Fibroblast of skin of left quadriceps (primary cell): Measurements from ENCODE around the gene UTP3.
"Not testable (repeated sequence)": the region's sequence is repeated elsewhere in the genome, so short reads cannot be mapped to it uniquely, and the experiment has no call there.

Experiments
- DNase-seq, 2 experiments: peaks; one replicate each; pipeline ENCODE4 v3.0.0-alpha.2; 2013; ENCODE audit warnings: low read depth in 2 of 2

The UTP3 gene

GRCh38 chr4:70687392-70687791, 940 bp upstream of the UTP3 start:
- DNase-seq = no peak

DNA sequence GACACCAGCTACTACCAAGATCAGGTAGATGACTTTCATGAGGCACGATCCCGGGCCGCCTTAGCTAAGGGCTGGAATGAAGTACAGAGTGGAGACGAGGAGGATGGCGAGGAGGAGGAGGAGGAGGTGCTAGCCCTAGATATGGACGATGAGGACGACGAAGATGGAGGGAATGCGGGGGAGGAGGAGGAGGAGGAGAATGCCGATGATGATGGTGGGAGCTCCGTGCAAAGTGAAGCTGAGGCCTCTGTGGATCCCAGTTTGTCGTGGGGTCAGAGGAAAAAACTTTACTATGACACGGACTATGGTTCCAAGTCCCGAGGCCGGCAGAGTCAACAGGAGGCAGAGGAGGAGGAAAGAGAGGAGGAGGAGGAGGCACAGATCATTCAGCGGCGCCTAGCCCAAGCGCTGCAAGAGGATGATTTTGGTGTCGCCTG, 481 bp downstream of the UTP3 start:
- DNase-seq = no peak

DNA sequence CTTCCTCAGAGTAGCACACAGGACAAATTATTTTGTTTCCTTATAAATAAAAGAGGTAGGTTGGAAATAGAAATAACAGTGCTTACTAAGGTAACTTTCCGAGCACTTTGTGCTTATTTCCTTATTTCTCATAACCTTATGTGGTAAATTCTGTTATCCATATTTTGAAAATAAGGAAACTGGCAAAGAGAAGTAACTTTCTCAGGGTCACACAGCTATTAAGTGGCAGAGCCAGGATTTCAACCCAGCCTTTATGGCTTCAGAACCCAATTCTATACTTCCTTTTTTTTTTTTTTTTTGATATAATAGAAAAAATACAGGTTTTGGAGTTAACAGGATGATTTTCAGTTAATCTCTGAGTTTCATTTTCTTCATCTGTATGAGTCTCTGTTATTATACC, 3.3 kb downstream of the UTP3 start:
- no peak for DNase-seq

- DNase-seq = not testable (repeated sequence)
Observed at GRCh38 chr4:70694633-70695032, 6.3 kb downstream of the UTP3 start.

DNA sequence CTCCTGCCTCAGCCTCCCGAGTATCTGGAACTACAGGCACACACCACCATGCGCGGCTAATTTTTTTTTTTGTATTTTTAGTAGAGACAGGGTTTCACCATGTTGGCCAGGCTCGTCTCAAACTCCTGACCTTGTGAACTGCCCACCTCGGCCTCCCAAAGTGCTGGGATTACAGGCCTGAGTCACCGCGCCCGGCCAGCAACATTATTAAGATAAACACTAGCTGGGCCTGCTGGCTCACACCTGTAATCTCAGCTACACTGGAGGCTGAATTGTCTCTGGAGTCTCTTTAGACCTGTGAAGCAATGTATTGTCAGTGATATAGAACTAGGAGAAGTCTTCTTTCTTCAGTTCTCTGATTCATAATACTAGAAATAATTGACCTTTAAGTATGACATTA, 10.1 kb downstream of the UTP3 start:
- DNase-seq = not testable (repeated sequence)

GRCh38 chr4:70700712-70701111, 12.4 kb downstream of the UTP3 start:
- DNase-seq = no peak

- no peak for DNase-seq
Observed at GRCh38 chr4:70701271-70701670, 12.9 kb downstream of the UTP3 start.

DNA sequence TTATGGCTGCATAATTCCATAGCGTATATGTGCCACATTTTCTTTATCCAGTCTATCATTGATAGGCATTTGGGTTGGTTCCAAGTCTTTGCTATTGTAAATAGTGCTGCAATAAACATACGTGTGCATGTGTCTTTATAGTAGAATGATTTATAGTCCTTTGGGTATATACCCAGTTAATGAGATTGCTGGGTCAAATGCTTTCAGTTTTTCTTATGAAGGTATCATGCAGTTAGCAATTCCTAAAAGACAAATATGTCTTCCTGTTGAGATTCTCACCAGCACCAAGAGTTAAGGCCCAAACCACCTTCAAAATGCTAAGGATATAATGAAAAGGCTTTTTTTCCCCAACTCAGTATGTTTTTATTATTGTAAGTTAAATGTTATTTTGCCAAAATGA, 14.3 kb downstream of the UTP3 start:
- not testable (repeated sequence) for DNase-seq

GRCh38 chr4:70703619-70704214, 15.4 kb downstream of the UTP3 start:
- no peak for DNase-seq

DNA sequence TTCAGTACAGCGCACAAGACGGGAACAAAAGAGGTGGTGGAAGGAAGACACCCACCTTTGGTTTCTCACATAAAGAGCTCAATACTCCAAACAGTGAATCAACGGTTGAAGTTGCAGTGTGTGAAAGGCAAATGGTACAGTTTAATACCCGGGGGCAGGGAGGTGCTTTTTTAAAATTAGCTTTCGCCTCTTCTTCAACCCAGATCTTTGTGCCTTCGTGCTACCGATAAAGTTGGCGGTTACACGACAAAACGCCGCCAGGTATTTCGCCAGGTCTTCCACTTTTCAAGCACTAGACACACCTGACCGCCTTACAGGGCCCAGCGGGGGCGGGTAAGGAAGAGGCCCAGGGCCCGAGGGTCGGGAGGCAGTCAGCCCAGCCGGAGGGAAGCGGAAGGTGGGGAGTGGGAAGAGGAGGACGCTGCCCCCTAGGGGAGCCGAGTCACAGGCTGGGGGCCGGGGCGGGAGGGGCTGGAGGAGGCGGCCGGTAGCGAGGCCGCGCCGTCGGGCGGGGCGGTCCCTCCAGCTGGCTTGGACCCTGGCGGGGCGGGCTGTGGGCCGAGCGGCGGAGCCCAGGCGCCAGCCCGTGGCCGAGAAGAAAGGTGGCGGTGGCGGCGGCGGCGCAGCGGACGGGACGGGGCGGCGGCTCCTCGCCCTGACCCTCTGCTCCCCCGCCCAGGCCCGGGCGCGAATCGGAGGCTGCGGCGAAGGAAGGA, 16.0 kb downstream of the UTP3 start:
- peak; percentile 35 to 45 for DNase-seq

DNA sequence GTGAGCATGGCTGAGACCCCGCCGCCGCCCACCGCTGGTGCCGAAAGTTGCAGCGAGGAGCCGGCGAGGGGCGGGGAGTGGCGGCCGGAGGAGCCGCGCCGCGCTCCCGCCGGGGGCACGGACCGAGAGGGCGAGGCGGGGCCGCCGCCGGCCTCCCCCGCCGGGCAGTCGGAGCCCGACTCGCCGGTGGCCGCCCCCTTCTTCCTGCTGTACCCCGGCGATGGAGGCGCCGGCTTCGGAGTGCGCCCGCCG, 16.5 kb downstream of the UTP3 start:
- DNase-seq = no peak

GRCh38 chr4:70705183-70706043, 17.1 kb downstream of the UTP3 start:
- DNase-seq = peak in 1 of 2 experiments; percentile 26

DNA sequence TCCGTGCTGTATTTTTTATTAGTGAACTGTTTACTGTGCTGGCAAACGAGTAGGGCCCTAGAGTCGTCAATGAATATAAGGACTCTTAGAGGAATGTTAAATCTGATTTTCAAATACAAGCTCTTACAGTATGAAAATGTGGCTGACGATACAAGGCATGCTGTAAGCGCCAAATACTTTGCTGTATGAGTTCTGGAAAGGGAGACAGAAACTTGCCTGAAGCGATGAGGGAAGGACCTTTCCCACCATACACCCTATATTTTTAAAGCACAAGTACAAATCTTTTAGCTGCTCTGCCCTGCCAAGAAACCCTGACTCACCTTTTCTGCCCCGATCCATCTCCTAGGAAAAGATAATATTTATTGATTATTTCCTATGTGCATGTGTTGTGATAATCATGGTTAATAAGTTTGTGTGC, 17.7 kb downstream of the UTP3 start:
- DNase-seq = no peak

- no peak for DNase-seq
Observed at GRCh38 chr4:70706516-70706915, 18.2 kb downstream of the UTP3 start.

DNA sequence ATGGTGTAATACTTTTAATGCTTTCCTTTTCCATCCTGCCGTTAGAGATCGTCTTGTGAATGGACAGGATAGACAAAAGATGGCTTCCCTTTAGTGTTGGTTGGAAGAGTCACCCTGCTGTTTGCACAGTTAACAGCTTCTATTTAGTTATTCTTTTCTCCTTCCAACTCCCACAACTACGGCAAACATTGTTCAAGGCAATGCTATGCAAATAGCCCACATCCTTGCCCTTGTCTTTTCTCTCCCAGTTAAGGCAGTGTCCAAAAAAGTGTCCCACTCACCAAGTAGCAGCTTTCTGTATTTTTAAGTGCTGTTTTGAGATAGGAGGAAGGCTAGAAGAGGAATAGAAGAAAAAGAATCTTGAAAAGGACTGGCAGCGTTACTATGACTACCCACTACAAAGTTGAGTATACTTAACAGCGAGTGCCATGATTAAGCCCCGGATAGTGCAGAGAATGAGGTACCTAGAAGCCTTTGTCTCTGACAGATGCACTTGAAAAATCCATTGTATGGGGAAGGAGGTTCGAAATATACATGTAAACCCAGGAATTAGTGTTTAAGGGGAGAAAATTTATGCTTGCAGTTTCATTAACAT, 21.4 kb downstream of the UTP3 start:
- DNase-seq = no peak

GRCh38 chr4:70711599-70711998, 23.3 kb downstream of the UTP3 start:
- no peak for DNase-seq

GRCh38 chr4:70712150-70712549, 23.8 kb downstream of the UTP3 start:
- no peak for DNase-seq

GRCh38 chr4:70712604-70713452, 24.5 kb downstream of the UTP3 start:
- DNase-seq = no peak

- DNase-seq = no peak
Observed at GRCh38 chr4:70713453-70714078, 25.2 kb downstream of the UTP3 start.

GRCh38 chr4:70714079-70714887, 26.0 kb downstream of the UTP3 start:
- no peak for DNase-seq
